Measurements from ENCODE around the gene PCNX2. TPM values are rescaled to one million over a fixed set of nuclear protein-coding genes. Genes with fewer than 3 reads are reported as not detected.
A peak's percentile ranks its signal among the peaks of the same experiment; 100 is the strongest.

PCNX2 gene
- total and polyA plus RNA-seq, 2 experiments from 2014 or later, result 42.9 to 88.3 TPM

DNA sequence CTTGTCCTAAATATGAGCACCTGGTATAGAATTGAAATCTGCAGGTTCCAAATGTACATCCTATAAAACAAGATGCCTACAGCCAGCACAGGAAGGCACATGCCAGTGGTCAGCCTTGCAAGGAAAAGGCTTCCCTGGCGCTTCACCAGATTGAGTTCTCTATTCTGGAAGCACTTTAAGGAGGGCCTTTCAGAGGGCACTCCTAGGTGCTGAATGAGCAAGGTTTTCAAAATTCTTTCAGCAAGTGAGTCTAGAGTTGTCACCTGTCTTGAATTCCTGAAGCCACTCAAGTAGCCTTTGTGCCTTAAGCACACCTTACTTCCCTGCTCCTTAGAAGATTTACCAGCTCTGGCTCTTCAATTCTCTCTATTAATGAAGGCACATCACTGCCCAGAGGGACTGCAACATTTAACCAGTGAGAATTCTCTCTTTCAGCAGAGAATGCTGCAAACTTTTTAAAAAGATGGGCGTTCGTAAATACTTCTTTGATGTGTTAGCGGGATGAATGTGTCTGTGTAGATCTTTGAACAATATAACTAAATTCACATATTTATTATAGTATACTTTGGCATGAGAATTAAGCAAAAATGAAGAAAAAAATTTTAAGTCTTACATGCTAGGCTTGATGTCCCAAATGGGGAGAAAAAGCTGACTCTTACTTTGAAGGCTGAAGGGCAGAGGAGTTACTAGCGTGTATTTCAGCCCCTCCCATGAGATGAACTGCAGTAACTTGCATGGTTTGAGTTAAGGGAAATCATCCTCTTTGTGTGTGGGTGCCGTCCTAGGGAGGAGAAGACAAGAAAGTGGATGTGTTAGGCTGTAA, 183.1 kb downstream of the PCNX2 start:
- 0 out of 2 replicates have a peak, but pooled peaks cover 3% of the 10 kb centered on the region for H3K79me2 ChIP-seq (replicated peaks; ENCODE audit: insufficient read depth)
- H3K27me3 ChIP-seq (ENCODE audit: insufficient read depth), result no peaks in the 10 kb centered on the region
- H4K20me1 ChIP-seq (replicated peaks; ENCODE audit: insufficient read depth), result no peaks in the 10 kb centered on the region
- H3K4me1 ChIP-seq (ENCODE audit: insufficient read depth), result peaks cover 43% of the 10 kb centered on the region
- H3K4me3 ChIP-seq, result peak overlapping the region; percentile 12; the same call in 1 of the 2 replicates
- H3K4me2 ChIP-seq, result peak overlapping the region; percentile 39
- peaks cover 43% of the 10 kb centered on the region for H3K36me3 Mint-ChIP-seq (ENCODE audit: low read depth)
- peaks cover 1% of the 10 kb centered on the region for H3K27me3 Mint-ChIP-seq (ENCODE audit: insufficient read depth, low read depth, poor library complexity)
- H3F3A ChIP-seq (replicated peaks; ENCODE audit: low read depth), result peaks cover 5% of the 10 kb centered on the region; the same call in 1 of the 2 replicates
- H3K4me3 Mint-ChIP-seq, result peak overlapping the region; percentile 41; the same call in 1 of the 3 replicates
- DNase-seq (ENCODE audit: low spot score), result peak; percentile 36
- H3K27ac Mint-ChIP-seq, result peak overlapping the region; percentile 100
- H3K27ac ChIP-seq (ENCODE audit: low read depth), result peak overlapping the region; percentile 98
- peaks cover 2% of the 10 kb centered on the region; the same call in 1 of the 2 replicates for H3K36me3 ChIP-seq (ENCODE audit: insufficient read depth)
- no peaks in the 10 kb centered on the region for H3K9me3 Mint-ChIP-seq
- peaks cover 68% of the 10 kb centered on the region for H3K4me1 Mint-ChIP-seq
- H2AFZ ChIP-seq, result no peak overlapping the region
- peak; percentile 40 for ATAC-seq
- TF ChIP-seq CREB1 (CRISPR knock-in tag; IDR thresholded peaks at IDR 0.05; ENCODE audit: low read depth) (no peak), EZH2 (IDR thresholded peaks at IDR 0.05; ENCODE audit: low read depth, unreplicated experiment) (no peak), NANOG (IDR thresholded peaks at IDR 0.05; ENCODE audit: borderline replicate concordance) (no peak), ZNF331 (CRISPR knock-in tag; IDR thresholded peaks at IDR 0.05; ENCODE audit: low read depth) (no peak)
- H3K9me2 ChIP-seq (ENCODE audit: insufficient read depth), result no peaks in the 10 kb centered on the region

GRCh38 chr1:233111731-233112130, 183.8 kb downstream of the PCNX2 start:
- Histone ChIP-seq H3F3A (replicated peaks; ENCODE audit: low read depth) (peaks cover 5% of the 10 kb centered on the region; the same call in 1 of the 2 replicates), H3K36me3 (ENCODE audit: insufficient read depth) (peaks cover 8% of the 10 kb centered on the region; the same call in 1 of the 2 replicates), H3K4me2 (no peak overlapping the region), H3K4me1 (ENCODE audit: insufficient read depth) (peaks cover 43% of the 10 kb centered on the region), H3K27ac (ENCODE audit: low read depth) (peak overlapping the region; percentile 98), H4K20me1 (replicated peaks; ENCODE audit: insufficient read depth) (no peaks in the 10 kb centered on the region), H3K79me2 (replicated peaks; ENCODE audit: insufficient read depth) (0 out of 2 replicates have a peak, but pooled peaks cover 3% of the 10 kb centered on the region), H3K9me2 (ENCODE audit: insufficient read depth) (no peaks in the 10 kb centered on the region), H2AFZ (no peak overlapping the region), H3K4me3 (no peak overlapping the region), H3K27me3 (ENCODE audit: insufficient read depth) (no peaks in the 10 kb centered on the region)
- Mint-ChIP-seq H3K4me1 (peaks cover 67% of the 10 kb centered on the region), H3K27ac (peak overlapping the region; percentile 100), H3K4me3 (no peak overlapping the region), H3K9me3 (no peaks in the 10 kb centered on the region), H3K27me3 (ENCODE audit: insufficient read depth, low read depth, poor library complexity) (peaks cover 1% of the 10 kb centered on the region), H3K36me3 (ENCODE audit: low read depth) (peaks cover 50% of the 10 kb centered on the region)
- DNase-seq (ENCODE audit: low spot score) (no peak), ATAC-seq (no peak)
- TF ChIP-seq ZNF114 (CRISPR knock-in tag; IDR thresholded peaks at IDR 0.05), result no peak
- TF ChIP-seq ETS1 (IDR thresholded peaks at IDR 0.05), result no peak
- TF ChIP-seq REST (IDR thresholded peaks at IDR 0.05; ENCODE audit: unreplicated experiment), result no peak
- no peak for TF ChIP-seq EZH2phosphoT487 (IDR thresholded peaks at IDR 0.05; ENCODE audit: unreplicated experiment)
- no peak for TF ChIP-seq JUNB (IDR thresholded peaks at IDR 0.05; ENCODE audit: unreplicated experiment)
- TF ChIP-seq CTCF (conservative IDR thresholded peaks at IDR 0.05; ENCODE audit: low read depth in 2 of 2), result no peak
- no peak for TF ChIP-seq EZH2 (IDR thresholded peaks at IDR 0.05; ENCODE audit: low read depth, unreplicated experiment)
- TF ChIP-seq ZNF331 (CRISPR knock-in tag; IDR thresholded peaks at IDR 0.05; ENCODE audit: low read depth), result no peak
